ENCODE results near the gene CDA.

The CDA gene

DNA sequence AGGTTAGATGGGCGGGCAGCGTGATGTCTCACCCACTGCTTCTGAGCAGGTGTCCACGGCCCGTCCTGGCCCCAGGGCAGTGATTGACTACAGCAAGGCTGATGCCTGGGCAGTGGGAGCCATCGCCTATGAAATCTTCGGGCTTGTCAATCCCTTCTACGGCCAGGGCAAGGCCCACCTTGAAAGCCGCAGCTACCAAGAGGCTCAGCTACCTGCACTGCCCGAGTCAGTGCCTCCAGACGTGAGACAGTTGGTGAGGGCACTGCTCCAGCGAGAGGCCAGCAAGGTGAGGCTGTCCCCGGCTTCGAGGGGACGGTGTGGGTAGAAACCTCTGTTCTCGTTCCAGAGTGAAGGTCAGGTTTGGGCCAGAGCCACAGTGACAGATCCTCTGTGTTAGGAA lies 60.0 kb downstream of the CDA start:
- no peak for DNase-seq

GRCh38 chr1:20652300-20652699 lies 63.4 kb downstream of the CDA start:
- DNase-seq: no peak

DNA sequence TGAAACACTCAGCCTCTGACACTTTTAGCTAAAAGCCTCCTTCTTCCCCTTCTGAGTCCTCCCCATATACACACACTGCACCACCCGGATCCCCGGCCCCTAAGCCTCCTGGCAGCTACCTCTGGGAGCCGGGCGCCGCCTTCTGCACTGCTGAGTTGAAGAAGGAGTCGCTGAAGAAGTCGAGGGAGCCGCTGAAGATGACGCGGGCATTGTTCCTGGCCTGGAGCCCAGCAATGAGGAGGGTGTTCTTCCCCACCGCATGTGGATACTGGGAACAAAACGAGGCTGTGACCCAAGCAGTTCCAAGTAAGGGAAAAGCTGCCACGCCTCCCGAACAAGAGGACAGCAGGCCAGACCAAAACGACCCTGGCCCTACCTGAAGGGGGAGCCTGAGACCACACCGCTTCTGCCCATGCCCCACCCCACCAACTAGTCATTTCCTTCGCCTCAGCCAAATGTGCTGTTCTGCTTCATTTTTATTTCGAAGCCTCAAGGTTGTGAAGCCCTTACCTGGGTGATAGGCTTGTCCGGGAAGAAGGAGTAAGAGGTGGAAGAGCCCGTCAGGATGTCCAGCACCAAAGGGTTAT lies 65.3 kb downstream of the CDA start:
- no peak for DNase-seq

- DNase-seq: no peak
Measured at GRCh38 chr1:20657024-20657423, 68.1 kb downstream of the CDA start.

- DNase-seq: no peak
Measured at GRCh38 chr1:20658166-20658915, 69.4 kb downstream of the CDA start.

GRCh38 chr1:20660363-20660762 lies 71.5 kb downstream of the CDA start:
- no peak for DNase-seq

- DNase-seq: no peak
Measured at GRCh38 chr1:20660847-20661206, 71.9 kb downstream of the CDA start.

DNA sequence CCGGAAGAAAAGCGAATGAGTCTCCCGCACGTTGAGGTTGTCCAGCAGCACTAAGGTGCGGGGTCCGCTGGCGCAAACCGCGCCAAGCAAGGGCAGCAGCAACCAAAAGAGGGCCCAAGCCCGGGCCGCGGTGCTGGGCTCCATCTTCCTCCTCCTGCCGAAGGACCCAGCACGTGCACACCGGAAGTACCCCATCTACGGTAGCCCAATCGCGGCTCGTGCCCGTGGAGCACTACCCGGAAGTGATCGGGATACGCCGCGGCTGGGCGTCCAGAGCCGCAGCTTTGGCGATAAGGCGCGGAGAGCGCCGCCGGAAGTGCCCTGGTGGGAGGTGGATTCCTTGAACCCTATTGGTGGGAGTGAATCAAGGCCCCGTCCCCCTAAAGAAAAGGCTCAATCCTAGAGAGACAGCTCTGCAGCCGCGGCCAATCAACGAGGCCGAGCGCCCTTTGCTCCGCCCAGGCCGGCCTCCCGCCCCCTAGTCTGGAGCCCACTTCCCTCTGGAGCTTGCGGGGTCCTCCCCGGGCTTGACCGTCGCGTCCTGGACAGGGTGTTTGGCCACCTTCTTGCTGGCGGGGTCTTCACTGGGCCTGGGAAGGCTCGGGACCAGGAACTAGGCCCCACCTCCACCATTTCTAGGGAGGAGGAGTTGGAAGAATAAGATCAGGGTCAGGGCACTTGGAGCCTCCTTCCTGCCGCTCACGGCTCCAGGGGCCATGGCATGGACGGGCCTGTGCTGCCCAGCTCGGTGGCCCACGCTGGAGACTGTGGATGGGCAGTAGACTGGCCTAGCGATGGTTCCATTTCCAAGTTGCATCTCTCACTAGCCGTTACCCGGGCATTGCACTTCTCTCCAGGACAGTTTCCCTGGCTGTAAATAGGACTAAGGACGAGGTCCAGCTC lies 72.6 kb downstream of the CDA start, which contains the start of gene DDOST:
Gene DDOST (minus strand): TSS at position 163 of the 903 bp plus-strand sequence. CDS start 19 bp downstream, at position 144.
- peak; percentile 99 for DNase-seq

GRCh38 chr1:20662110-20662475 lies 73.2 kb downstream of the CDA start:
- DNase-seq: no peak

- no peak for DNase-seq
Measured at GRCh38 chr1:20663365-20663764, 74.5 kb downstream of the CDA start.

- DNase-seq: no peak
Measured at GRCh38 chr1:20663969-20664715, 75.2 kb downstream of the CDA start.

- peak in 1 of 2 donors; percentile 57 for DNase-seq
Measured at GRCh38 chr1:20665726-20666125, 76.8 kb downstream of the CDA start.

DNA sequence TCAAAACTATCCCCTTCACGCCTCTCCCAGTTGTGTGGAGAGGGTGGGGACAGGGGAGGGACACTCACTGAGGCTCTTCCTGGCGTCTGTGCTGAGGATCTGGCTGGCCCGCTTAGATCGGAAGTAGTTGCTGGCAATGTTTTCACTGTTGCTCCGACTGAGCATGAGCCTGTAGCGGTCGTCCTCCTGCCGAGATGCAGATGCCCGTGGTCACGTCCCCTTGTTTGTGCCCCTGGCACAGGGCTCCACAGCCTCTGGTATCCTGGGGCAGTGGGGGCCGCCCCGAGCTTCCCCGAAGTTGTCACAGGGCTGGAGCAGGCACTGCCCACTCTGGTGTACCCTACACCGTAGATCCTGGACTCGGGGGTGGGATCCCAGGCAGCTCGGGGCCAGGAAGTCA lies 77.2 kb downstream of the CDA start:
- no peak for DNase-seq

- DNase-seq: no peak
Measured at GRCh38 chr1:20666804-20667203, 77.9 kb downstream of the CDA start.
